ENCODE measurements around the gene DIP2B.

DIP2B gene

DNA sequence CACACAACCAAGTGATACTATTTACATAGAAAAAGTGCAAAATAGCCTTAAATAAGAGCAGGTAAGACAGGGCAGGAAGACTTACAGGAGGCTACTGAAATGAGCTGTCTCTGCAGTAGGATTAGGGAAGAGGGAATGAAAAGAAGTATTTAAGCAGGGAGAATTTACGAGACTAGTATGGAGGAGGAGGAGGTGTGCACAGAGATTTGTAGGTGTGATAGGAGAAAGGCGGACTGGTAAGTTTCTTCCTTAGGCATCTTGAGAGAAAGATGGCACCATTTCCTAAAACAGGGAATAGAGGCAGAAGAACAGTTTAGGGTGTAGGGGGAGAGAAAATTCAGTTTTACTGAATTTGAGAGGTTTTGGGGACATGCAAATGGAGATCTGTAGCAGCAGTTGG, 25.7 kb downstream of the DIP2B start:
- Histone ChIP-seq H3K4me3 (no peak overlapping the region), H3K27me3 (no peaks in the 10 kb centered on the region), H3K4me1 (peaks cover 0 to 7% (median 3%) of the 10 kb centered on the region in 4 donors), H3K36me3 (no peaks in the 10 kb centered on the region), H3K27ac (no peak overlapping the region), H3K9me3 (no peaks in the 10 kb centered on the region)
- DNase-seq, result no peak
- intact Hi-C loops (cut with DNase I; ENCODE audit: low total_unique reads), result no loop called here
- TF ChIP-seq, protein P1, sequence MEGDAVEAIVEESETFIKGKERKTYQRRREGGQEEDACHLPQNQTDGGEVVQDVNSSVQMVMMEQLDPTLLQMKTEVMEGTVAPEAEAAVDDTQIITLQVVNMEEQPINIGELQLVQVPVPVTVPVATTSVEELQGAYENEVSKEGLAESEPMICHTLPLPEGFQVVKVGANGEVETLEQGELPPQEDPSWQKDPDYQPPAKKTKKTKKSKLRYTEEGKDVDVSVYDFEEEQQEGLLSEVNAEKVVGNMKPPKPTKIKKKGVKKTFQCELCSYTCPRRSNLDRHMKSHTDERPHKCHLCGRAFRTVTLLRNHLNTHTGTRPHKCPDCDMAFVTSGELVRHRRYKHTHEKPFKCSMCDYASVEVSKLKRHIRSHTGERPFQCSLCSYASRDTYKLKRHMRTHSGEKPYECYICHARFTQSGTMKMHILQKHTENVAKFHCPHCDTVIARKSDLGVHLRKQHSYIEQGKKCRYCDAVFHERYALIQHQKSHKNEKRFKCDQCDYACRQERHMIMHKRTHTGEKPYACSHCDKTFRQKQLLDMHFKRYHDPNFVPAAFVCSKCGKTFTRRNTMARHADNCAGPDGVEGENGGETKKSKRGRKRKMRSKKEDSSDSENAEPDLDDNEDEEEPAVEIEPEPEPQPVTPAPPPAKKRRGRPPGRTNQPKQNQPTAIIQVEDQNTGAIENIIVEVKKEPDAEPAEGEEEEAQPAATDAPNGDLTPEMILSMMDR (IDR thresholded peaks at IDR 0.05), result no peak

DNA sequence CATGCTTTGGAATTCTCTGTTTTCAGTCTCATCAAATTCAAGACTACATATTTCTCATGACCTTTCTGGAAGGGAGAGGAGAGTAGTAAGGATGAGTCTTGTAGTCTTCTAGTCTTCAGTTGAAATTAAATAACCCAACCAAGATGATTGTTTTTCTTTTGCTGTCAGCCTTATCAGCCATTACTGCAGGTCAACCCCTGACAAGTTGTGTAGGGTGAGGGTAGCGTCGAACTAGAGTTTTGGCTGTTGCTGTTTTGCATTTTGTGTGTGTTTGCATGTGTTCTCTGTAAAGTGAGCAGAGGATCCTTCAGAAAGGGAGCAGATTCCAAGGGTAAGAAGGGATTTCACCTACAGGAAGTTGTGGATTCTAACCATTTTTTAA, 28.4 kb downstream of the DIP2B start:
- no peak overlapping the region for H3K27ac ChIP-seq
- H3K36me3 ChIP-seq, result no peaks in the 10 kb centered on the region
- H3K4me1 ChIP-seq, result peaks cover 0 to 6% (median 0%) of the 10 kb centered on the region in 4 donors
- H3K4me3 ChIP-seq, result no peak overlapping the region
- TF ChIP-seq, protein P1 (IDR thresholded peaks at IDR 0.05), result no peak
- H3K9me3 ChIP-seq, result no peaks in the 10 kb centered on the region
- H3K27me3 ChIP-seq, result no peaks in the 10 kb centered on the region
- no peak for DNase-seq
- intact Hi-C loops (cut with DNase I; ENCODE audit: low total_unique reads), result no loop called here

DNA sequence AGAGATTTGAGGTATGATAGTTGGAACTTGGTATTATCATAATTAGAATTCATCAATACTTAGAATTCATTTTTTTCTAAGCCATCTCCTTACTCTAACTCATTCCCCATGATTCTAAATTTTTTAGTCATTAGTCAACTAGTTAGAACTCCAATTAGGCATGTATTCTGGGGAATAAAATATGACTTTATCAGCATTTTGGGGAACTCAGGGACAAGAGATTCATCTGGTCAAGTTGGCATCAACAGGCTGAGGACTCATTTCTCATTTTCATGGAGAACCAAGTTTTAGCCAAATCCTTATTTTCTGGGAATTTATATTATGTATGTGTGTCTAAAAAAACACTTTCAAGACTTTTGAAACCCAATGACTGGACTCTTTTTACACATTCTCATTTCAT, 29.2 kb downstream of the DIP2B start:
- no peak overlapping the region for H3K27ac ChIP-seq

DNA sequence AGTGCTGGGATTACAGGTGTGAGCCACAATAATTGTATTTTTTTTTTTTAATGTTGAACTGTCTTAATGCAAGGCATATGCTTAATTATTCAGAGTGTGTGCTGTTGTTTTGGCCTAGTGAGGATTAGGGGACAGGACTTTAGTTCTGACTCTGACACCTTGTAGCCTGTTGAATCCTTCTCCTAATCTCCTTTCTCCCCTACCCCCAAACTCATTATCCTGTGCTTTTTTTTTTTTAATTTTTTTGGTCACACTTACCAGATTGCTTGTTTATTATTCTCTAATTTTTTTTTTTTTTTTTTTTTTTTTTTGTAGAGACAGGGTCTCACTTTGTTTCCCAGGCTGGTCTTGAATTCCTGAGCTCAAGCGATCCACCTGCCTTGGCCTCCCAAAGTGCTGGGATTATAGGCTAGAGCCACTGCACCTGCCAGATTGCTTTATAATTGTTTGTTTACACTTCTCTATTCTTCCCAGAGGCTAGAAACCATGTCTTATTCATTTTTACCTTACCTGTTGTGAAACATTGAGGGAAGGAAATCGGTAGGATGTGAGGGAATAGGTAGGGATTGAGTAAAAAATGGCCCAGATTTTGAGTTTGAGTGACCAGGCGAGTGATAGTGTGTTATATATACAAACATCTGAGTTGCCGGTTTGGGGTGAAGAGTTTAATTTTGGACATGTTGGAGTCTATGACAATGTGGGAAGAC, 32.2 kb downstream of the DIP2B start:
- Histone ChIP-seq H3K4me3 (no peak overlapping the region), H3K4me1 (peaks cover 0 to 6% (median 0%) of the 10 kb centered on the region in 4 donors), H3K27me3 (no peaks in the 10 kb centered on the region), H3K9me3 (no peaks in the 10 kb centered on the region), H3K36me3 (no peaks in the 10 kb centered on the region), H3K27ac (no peak overlapping the region)
- no peak for DNase-seq
- intact Hi-C loops (cut with DNase I; ENCODE audit: low total_unique reads), result no loop called here
- TF ChIP-seq, protein P1 (IDR thresholded peaks at IDR 0.05), result no peak

More for the DNA sequence above, 29.2 kb downstream of the DIP2B start:
- no peak overlapping the region for H3K4me3 ChIP-seq
- H3K27me3 ChIP-seq, result no peaks in the 10 kb centered on the region
- DNase-seq, result no peak
- TF ChIP-seq, protein P1 (IDR thresholded peaks at IDR 0.05), result no peak
- no peaks in the 10 kb centered on the region for H3K36me3 ChIP-seq
- intact Hi-C loops (cut with DNase I; ENCODE audit: low total_unique reads), result no loop called here
- H3K4me1 ChIP-seq, result peaks cover 0 to 6% (median 0%) of the 10 kb centered on the region in 4 donors
- H3K9me3 ChIP-seq, result no peaks in the 10 kb centered on the region

DNA sequence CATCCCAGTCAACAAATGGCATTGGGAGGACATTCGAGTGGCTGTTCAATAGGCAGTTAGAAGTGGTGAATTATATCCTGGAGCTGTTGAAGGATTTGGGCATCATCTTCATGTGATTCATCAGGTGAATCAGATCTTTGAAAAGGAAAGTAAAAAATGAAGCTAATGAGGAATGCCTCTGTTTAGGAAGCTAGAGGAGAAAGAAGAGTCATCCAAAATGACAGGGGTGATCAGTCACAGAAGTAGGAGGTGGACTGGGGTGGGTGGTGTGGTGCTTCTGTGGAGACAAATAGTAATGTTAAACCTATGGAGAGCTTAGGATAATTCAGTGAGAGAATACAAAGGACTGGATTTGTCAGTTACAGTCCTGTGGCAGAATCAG, 32.7 kb downstream of the DIP2B start:
- TF ChIP-seq, protein P1 (IDR thresholded peaks at IDR 0.05), result no peak
- intact Hi-C loops (cut with DNase I; ENCODE audit: low total_unique reads), result no loop called here
- Histone ChIP-seq H3K36me3 (no peaks in the 10 kb centered on the region), H3K4me3 (no peak overlapping the region), H3K4me1 (peaks cover 0 to 4% (median 0%) of the 10 kb centered on the region in 4 donors), H3K27ac (no peak overlapping the region), H3K27me3 (no peaks in the 10 kb centered on the region), H3K9me3 (no peaks in the 10 kb centered on the region)
- DNase-seq, result no peak

All from tibial artery (tissue), 4 donors.